Activated CD4-positive, CD25-positive, alpha-beta regulatory T cell treated with anti-CD3 and anti-CD28 coated beads, Interleukin-2, amount 50 U/mL, for 24 hours (primary cell): Measurements from ENCODE around the gene CXorf58.

Experiments used
- ATAC-seq, 2 donors: fragments of 150-1000 bp; cut with Tn5 transposase; one replicate each; pipeline ENCODE4 v1.10.0; 2021; ENCODE audit warnings: mild to moderate bottlenecking in 1 of 2, moderate library complexity in 1 of 2

CXorf58 gene

GRCh38 chrX:23901060-23901459 is 6.7 kb upstream of the CXorf58 start:
- ATAC-seq: peak; percentile 59 to 70

GRCh38 chrX:23901805-23902204 is 6.0 kb upstream of the CXorf58 start:
- ATAC-seq: peak; percentile 71 to 73

GRCh38 chrX:23902419-23902818 is 5.4 kb upstream of the CXorf58 start:
- no peak for ATAC-seq

- ATAC-seq: no peak
Measured at GRCh38 chrX:23904096-23904495, 3.7 kb upstream of the CXorf58 start.

GRCh38 chrX:23907111-23907497 is 702 bp upstream of the CXorf58 start:
- ATAC-seq: no peak

- no peak for ATAC-seq
Measured at GRCh38 chrX:23908219-23909004, 606 bp downstream of the CXorf58 start.

GRCh38 chrX:23911126-23911835 is 3.5 kb downstream of the CXorf58 start:
- ATAC-seq: no peak

GRCh38 chrX:23919148-23919547 is 11.3 kb downstream of the CXorf58 start:
- ATAC-seq: no peak

- no peak for ATAC-seq
Measured at GRCh38 chrX:23919706-23920320, 12.0 kb downstream of the CXorf58 start.

- no peak for ATAC-seq
Measured at GRCh38 chrX:23926015-23926414, 18.2 kb downstream of the CXorf58 start.

- peak in 1 of 2 donors; percentile 48 for ATAC-seq
Measured at GRCh38 chrX:23930894-23931604, 23.2 kb downstream of the CXorf58 start.

- no peak for ATAC-seq
Measured at GRCh38 chrX:23932046-23932445, 24.2 kb downstream of the CXorf58 start.

GRCh38 chrX:23935106-23935505 is 27.3 kb downstream of the CXorf58 start:
- ATAC-seq: no peak

- no peak for ATAC-seq
Measured at GRCh38 chrX:23936180-23936579, 28.4 kb downstream of the CXorf58 start.

- no peak for ATAC-seq
Measured at GRCh38 chrX:23937100-23937499, 29.3 kb downstream of the CXorf58 start.

- no peak for ATAC-seq
Measured at GRCh38 chrX:23938690-23939089, 30.9 kb downstream of the CXorf58 start.

GRCh38 chrX:23939203-23939602 is 31.4 kb downstream of the CXorf58 start:
- ATAC-seq: no peak

- ATAC-seq: no peak
Measured at GRCh38 chrX:23944234-23944633, 36.4 kb downstream of the CXorf58 start.

GRCh38 chrX:23945206-23945605 is 37.4 kb downstream of the CXorf58 start:
- ATAC-seq: no peak

- ATAC-seq: no peak
Measured at GRCh38 chrX:23952391-23952790, 44.6 kb downstream of the CXorf58 start.

- ATAC-seq: peak; percentile 95 to 97
Measured at GRCh38 chrX:23952984-23953907, 45.4 kb downstream of the CXorf58 start.

GRCh38 chrX:23953908-23954269 is 46.1 kb downstream of the CXorf58 start:
- no peak for ATAC-seq
